ENCODE data around the gene TMEM235. TPM values are rescaled to one million over a fixed set of nuclear protein-coding genes. Genes with fewer than 3 reads are reported as not detected.
"Not testable (repeated sequence)": the region's sequence is repeated elsewhere in the genome, so short reads cannot be mapped to it uniquely, and the experiment has no call there.

Gene TMEM235
- total RNA-seq, 1 donor from 2014 or later: not detected

- no peak for DNase-seq (ENCODE audit: low read depth)
- H3K27me3 ChIP-seq (ENCODE audit: control insufficient read depth, insufficient read depth, low read length): peaks cover 28% of the 10 kb centered on the region
- no peaks in the 10 kb centered on the region for H3K36me3 ChIP-seq (ENCODE audit: control insufficient read depth, insufficient read depth, low read length)
- TF ChIP-seq, protein P1, sequence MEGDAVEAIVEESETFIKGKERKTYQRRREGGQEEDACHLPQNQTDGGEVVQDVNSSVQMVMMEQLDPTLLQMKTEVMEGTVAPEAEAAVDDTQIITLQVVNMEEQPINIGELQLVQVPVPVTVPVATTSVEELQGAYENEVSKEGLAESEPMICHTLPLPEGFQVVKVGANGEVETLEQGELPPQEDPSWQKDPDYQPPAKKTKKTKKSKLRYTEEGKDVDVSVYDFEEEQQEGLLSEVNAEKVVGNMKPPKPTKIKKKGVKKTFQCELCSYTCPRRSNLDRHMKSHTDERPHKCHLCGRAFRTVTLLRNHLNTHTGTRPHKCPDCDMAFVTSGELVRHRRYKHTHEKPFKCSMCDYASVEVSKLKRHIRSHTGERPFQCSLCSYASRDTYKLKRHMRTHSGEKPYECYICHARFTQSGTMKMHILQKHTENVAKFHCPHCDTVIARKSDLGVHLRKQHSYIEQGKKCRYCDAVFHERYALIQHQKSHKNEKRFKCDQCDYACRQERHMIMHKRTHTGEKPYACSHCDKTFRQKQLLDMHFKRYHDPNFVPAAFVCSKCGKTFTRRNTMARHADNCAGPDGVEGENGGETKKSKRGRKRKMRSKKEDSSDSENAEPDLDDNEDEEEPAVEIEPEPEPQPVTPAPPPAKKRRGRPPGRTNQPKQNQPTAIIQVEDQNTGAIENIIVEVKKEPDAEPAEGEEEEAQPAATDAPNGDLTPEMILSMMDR (IDR thresholded peaks at IDR 0.05; ENCODE audit: insufficient read depth, low read length, poor library complexity, severe bottlenecking): no peak
- no peak overlapping the region for H3K4me3 ChIP-seq (ENCODE audit: low read depth, low read length)
Measured at GRCh38 chr17:78232859-78233173, 1.4 kb downstream of the TMEM235 start.

DNA sequence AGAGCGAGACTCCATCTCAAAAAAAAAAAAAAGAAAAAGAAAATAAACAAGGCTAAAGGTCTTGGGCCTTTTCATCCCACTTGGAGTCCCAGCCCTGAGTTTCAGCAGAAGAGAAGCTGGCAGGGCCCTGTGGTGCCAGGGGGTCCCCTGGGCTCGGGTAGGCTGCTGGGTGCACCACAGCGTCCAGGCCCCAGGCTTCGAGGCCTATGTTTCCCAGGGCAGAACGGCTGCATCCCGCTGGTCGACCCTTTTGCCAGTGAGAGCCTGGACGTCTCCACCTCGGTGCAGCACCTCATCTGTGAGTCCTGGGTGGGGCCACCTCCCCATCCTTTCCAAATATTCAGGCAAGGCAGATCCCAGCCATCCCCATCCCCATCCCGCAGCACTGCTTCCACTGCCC is 2.2 kb downstream of the TMEM235 start:
- no peak for DNase-seq (ENCODE audit: low read depth)
- Histone ChIP-seq H3K4me3 (ENCODE audit: low read depth, low read length) (no peak overlapping the region), H3K36me3 (ENCODE audit: control insufficient read depth, insufficient read depth, low read length) (no peaks in the 10 kb centered on the region), H3K27me3 (ENCODE audit: control insufficient read depth, insufficient read depth, low read length) (peaks cover 29% of the 10 kb centered on the region)
- TF ChIP-seq, protein P1 (IDR thresholded peaks at IDR 0.05; ENCODE audit: insufficient read depth, low read length, poor library complexity, severe bottlenecking): no peak

GRCh38 chr17:78234261-78234865 is 2.9 kb downstream of the TMEM235 start:
- TF ChIP-seq, protein P1 (IDR thresholded peaks at IDR 0.05; ENCODE audit: insufficient read depth, low read length, poor library complexity, severe bottlenecking): no peak
- no peak for DNase-seq (ENCODE audit: low read depth)
- H3K36me3 ChIP-seq (ENCODE audit: control insufficient read depth, insufficient read depth, low read length): no peaks in the 10 kb centered on the region
- H3K4me3 ChIP-seq (ENCODE audit: low read depth, low read length): no peak overlapping the region
- H3K27me3 ChIP-seq (ENCODE audit: control insufficient read depth, insufficient read depth, low read length): peaks cover 30% of the 10 kb centered on the region

GRCh38 chr17:78235022-78235421 is 3.6 kb downstream of the TMEM235 start:
- DNase-seq (ENCODE audit: low read depth): not testable (repeated sequence)
- peaks cover 30% of the 10 kb centered on the region for H3K27me3 ChIP-seq (ENCODE audit: control insufficient read depth, insufficient read depth, low read length)

DNA sequence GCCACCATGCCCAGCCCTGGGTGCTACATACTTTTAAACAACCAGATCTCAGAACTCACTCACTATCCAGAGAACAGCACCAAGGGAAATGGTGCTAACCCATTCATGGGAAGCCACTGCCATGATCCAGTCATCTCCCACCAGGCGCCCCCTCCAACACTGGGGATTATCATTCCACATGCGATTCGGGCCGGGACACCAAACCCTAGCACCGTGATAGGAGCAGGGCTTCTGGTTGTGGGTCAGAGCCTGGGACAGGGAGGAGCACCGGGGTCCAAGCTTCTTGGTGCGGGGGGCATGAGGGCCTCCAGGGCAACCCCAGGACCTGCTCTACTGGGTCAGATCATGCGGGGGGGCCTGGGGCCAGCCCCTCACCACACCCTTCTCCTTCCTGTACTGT is 4.5 kb downstream of the TMEM235 start:
- Histone ChIP-seq H3K27me3 (ENCODE audit: control insufficient read depth, insufficient read depth, low read length) (peaks cover 23% of the 10 kb centered on the region), H3K36me3 (ENCODE audit: control insufficient read depth, insufficient read depth, low read length) (no peaks in the 10 kb centered on the region), H3K4me3 (ENCODE audit: low read depth, low read length) (no peak overlapping the region)
- TF ChIP-seq, protein P1 (IDR thresholded peaks at IDR 0.05; ENCODE audit: insufficient read depth, low read length, poor library complexity, severe bottlenecking): no peak
- DNase-seq (ENCODE audit: low read depth): no peak

More at GRCh38 chr17:78235022-78235421, 3.6 kb downstream of the TMEM235 start:
- not testable (repeated sequence) for H3K36me3 ChIP-seq (ENCODE audit: control insufficient read depth, insufficient read depth, low read length); H3K4me3 ChIP-seq (ENCODE audit: low read depth, low read length)

GRCh38 chr17:78236362-78237127 is 5.1 kb downstream of the TMEM235 start:
- TF ChIP-seq, protein P1 (IDR thresholded peaks at IDR 0.05; ENCODE audit: insufficient read depth, low read length, poor library complexity, severe bottlenecking): no peak
- H3K36me3 ChIP-seq (ENCODE audit: control insufficient read depth, insufficient read depth, low read length): no peaks in the 10 kb centered on the region
- H3K27me3 ChIP-seq (ENCODE audit: control insufficient read depth, insufficient read depth, low read length): peaks cover 16% of the 10 kb centered on the region
- H3K4me3 ChIP-seq (ENCODE audit: low read depth, low read length): no peak overlapping the region
- DNase-seq (ENCODE audit: low read depth): no peak

All from kidney epithelial cell (primary cell).